Measurements from ENCODE around the gene BLOC1S5. TPM values are rescaled to one million over a fixed set of nuclear protein-coding genes. Genes with fewer than 3 reads are reported as not detected.

Gene BLOC1S5
- total and polyA plus RNA-seq, 9 of the 15 experiments (the other 6 are each of a cell fraction or from before 2014, with no cell fraction given) = 8.5 to 41.0 (median 27.7) TPM

DNA sequence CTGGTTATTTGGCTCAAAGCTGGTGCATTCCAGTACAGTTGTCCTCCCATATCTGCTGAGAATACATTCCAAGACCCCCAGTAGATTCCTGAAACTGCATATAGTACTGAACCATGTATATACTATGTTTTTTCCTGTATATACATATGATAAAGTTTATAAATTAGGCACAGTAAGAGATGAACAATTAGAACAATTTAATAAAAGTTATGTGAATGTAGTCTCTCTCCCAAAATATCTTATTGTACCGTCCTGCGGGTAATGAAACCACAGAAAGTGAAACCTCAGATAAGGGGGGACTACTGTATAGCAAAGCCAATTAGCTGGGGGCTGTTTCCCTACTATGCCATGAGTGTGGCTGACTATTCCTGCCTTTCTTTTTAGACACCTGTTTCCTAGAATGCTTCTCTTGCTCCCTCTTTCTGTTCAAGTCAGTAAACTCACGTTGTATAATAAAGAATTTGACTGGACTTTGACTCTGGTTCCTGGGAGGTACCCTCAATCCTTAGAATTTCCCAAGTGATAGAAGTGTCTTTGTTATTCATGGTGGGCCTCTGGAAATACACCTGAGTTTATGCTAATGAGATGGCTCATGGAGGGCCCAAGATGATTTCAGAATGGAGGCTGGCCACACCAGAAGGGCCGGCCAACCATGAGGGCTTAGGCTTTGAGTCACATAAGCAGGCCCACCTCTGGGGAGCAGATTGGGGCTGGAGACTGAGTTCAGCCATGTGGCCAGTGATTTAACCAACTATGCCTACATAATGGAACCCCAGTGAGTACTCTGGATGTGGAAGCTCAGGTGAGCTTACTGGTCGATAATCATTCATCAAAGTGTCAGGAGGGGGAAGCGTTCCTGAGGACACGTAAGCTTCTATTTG is 689 bp upstream of the BLOC1S5 start (continued):
- TF ChIP-seq, protein P1, sequence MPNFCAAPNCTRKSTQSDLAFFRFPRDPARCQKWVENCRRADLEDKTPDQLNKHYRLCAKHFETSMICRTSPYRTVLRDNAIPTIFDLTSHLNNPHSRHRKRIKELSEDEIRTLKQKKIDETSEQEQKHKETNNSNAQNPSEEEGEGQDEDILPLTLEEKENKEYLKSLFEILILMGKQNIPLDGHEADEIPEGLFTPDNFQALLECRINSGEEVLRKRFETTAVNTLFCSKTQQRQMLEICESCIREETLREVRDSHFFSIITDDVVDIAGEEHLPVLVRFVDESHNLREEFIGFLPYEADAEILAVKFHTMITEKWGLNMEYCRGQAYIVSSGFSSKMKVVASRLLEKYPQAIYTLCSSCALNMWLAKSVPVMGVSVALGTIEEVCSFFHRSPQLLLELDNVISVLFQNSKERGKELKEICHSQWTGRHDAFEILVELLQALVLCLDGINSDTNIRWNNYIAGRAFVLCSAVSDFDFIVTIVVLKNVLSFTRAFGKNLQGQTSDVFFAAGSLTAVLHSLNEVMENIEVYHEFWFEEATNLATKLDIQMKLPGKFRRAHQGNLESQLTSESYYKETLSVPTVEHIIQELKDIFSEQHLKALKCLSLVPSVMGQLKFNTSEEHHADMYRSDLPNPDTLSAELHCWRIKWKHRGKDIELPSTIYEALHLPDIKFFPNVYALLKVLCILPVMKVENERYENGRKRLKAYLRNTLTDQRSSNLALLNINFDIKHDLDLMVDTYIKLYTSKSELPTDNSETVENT (CRISPR knock-in tag; IDR thresholded peaks at IDR 0.05) = no peak
- TF ChIP-seq CREM (IDR thresholded peaks at IDR 0.05; ENCODE audit: low read depth) = no peak
- TF ChIP-seq HNRNPUL1 (IDR thresholded peaks at IDR 0.05; ENCODE audit: low read length) = no peak
- TF ChIP-seq, protein P2, sequence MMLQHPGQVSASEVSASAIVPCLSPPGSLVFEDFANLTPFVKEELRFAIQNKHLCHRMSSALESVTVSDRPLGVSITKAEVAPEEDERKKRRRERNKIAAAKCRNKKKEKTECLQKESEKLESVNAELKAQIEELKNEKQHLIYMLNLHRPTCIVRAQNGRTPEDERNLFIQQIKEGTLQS (IDR thresholded peaks at IDR 0.05) = no peak
- TF ChIP-seq, protein P2 (CRISPR knock-in tag; conservative IDR thresholded peaks at IDR 0.05) = 0 out of 2 replicates have a peak, but pooled peaks have one; percentile 4
- TF ChIP-seq ZNF197 (CRISPR knock-in tag; IDR thresholded peaks at IDR 0.05; ENCODE audit: low read depth) = 0 out of 2 replicates have a peak, but pooled peaks have one; percentile 78
- TF ChIP-seq RFX5 (IDR thresholded peaks at IDR 0.05; ENCODE audit: low read depth, low read length) = 0 out of 2 replicates have a peak, but pooled peaks have one; percentile 16
- no peak for TF ChIP-seq SAP30 (IDR thresholded peaks at IDR 0.05; ENCODE audit: borderline replicate concordance, insufficient read depth, low read depth, low read length, poor library complexity, severe bottlenecking)
- TF ChIP-seq EHMT2 (IDR thresholded peaks at IDR 0.05) = 0 out of 2 replicates have a peak, but pooled peaks have one; percentile 7
- TF ChIP-seq, protein P3, sequence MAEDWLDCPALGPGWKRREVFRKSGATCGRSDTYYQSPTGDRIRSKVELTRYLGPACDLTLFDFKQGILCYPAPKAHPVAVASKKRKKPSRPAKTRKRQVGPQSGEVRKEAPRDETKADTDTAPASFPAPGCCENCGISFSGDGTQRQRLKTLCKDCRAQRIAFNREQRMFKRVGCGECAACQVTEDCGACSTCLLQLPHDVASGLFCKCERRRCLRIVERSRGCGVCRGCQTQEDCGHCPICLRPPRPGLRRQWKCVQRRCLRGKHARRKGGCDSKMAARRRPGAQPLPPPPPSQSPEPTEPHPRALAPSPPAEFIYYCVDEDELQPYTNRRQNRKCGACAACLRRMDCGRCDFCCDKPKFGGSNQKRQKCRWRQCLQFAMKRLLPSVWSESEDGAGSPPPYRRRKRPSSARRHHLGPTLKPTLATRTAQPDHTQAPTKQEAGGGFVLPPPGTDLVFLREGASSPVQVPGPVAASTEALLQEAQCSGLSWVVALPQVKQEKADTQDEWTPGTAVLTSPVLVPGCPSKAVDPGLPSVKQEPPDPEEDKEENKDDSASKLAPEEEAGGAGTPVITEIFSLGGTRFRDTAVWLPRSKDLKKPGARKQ (CRISPR knock-in tag; IDR thresholded peaks at IDR 0.05) = no peak
- TF ChIP-seq, protein P4, sequence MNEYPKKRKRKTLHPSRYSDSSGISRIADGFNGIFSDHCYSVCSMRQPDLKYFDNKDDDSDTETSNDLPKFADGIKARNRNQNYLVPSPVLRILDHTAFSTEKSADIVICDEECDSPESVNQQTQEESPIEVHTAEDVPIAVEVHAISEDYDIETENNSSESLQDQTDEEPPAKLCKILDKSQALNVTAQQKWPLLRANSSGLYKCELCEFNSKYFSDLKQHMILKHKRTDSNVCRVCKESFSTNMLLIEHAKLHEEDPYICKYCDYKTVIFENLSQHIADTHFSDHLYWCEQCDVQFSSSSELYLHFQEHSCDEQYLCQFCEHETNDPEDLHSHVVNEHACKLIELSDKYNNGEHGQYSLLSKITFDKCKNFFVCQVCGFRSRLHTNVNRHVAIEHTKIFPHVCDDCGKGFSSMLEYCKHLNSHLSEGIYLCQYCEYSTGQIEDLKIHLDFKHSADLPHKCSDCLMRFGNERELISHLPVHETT (CRISPR knock-in tag; conservative IDR thresholded peaks at IDR 0.05 in 1 of 2, IDR thresholded peaks at IDR 0.05 in 1 of 2) = peak in 1 of 2 experiments; percentile 73; a peak in 1 of 4 replicates
- TF ChIP-seq, protein P5, sequence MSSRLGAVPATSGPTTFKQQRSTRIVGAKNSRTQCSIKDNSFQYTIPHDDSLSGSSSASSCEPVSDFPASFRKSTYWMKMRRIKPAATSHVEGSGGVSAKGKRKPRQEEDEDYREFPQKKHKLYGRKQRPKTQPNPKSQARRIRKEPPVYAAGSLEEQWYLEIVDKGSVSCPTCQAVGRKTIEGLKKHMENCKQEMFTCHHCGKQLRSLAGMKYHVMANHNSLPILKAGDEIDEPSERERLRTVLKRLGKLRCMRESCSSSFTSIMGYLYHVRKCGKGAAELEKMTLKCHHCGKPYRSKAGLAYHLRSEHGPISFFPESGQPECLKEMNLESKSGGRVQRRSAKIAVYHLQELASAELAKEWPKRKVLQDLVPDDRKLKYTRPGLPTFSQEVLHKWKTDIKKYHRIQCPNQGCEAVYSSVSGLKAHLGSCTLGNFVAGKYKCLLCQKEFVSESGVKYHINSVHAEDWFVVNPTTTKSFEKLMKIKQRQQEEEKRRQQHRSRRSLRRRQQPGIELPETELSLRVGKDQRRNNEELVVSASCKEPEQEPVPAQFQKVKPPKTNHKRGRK (tag; IDR thresholded peaks at IDR 0.05) = no peak
- TF ChIP-seq, protein P6, sequence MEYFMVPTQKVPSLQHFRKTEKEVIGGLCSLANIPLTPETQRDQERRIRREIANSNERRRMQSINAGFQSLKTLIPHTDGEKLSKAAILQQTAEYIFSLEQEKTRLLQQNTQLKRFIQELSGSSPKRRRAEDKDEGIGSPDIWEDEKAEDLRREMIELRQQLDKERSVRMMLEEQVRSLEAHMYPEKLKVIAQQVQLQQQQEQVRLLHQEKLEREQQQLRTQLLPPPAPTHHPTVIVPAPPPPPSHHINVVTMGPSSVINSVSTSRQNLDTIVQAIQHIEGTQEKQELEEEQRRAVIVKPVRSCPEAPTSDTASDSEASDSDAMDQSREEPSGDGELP (CRISPR knock-in tag; IDR thresholded peaks at IDR 0.05; ENCODE audit: borderline replicate concordance) = no peak
